HuH-7.5 (cell line): Measurements from ENCODE around the gene CCDC85A.

Experiments
- DNase-seq: peaks from one replicate; pipeline ENCODE4 v3.0.0; 2011; ENCODE audit warnings: low spot score

CCDC85A gene

DNA sequence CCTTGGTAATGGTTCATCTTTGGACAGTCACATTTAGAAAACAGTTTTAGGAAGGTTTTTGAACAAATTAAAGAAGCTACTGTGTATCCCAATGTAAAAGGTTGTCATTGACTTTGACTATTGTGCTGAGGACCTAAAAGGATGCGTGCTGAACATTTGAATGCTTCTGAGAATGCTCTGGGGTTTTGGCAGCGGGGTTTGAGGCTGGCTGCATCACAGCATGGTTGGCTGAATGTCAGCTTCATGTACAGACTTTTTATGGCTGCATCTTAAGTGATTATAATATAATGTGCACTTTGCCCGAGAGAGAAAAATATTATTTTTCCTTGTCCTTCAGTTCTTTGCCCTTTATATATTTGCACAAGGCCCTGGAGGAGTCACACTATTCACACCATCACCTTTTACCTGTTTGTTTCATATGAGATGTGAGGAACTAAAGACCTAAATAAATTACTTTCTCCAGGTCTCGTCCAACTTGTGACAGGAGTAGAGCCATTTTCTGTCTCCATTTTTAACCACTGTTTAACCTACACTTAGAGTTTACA lies 125.9 kb downstream of the CCDC85A start:
- no peak for DNase-seq

DNA sequence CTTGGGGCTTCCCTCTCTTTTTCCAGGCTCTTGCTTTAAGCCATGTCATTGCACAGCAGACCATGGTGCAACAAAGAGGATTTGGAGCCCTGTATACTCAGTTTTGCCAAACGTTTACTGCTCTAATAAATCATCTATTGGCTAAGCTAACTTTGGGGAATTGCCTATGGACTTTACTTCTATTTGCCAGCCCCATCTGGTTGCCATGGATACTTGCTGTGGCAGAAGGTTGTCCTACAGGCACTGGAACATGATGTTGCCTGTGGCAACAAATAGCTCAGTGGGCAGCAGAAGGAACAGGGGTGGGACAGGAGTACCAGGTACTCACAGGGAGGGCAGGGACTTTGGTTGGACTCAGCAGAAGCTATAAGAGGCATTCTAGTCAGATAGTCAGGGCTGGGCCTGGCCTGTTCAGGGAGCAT lies 129.7 kb downstream of the CCDC85A start:
- DNase-seq, result no peak

DNA sequence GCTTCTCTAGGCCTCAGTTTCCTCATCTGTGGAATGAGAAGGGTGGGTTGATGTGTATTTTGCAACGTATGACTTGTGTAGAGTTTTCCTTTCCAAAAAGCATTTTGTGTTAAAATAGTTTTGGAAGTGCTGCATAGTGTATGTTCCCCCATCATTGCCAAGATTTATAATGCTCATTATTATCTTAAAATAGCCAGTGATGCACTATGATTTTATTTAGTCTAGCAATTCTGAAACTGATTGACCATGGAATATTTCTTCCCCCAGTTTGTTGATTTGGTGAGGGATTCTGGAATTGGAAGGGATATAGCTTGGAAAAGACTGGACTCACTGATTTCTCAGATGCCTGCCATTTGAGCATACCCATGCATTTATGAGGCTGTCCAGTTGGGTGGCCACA lies 130.6 kb downstream of the CCDC85A start:
- no peak for DNase-seq

DNA sequence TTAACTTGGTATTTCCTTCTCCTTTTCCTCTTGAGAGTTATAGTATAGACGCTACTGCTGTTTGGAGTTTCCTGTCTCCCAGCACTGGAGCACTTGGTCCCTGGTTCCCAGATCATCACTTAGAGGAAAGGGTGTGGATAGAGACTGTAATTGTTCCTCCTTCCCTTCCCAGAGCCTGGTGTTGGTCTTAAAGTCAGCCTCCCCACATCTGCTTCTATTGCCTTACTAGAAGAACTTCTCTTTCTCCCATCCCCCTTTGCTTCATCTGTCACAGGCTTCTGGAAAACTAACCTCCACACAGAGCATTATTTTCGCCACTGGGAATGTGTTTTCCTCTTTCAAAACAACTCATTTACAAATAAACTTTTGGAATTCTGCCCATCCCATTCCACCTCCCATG lies 131.0 kb downstream of the CCDC85A start:
- DNase-seq, result no peak

DNA sequence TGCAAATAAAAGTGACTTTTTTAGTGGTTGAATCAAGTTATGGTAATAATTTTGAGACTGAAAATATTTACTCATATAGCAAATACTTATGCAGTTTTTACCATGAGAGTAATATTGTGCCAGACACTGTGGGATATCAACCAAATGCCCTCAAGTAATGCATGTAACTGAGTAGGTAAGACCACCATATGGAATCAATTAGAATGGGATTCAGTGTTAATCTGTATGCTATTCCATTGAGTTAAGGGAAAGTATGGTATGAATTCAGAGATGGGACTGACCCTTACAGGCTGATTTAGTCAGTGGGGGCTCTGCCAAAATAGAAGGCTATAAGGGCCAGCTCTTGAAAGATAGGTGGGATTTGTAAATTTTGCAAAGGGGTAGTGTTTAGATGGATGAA lies 131.6 kb downstream of the CCDC85A start:
- no peak for DNase-seq

DNA sequence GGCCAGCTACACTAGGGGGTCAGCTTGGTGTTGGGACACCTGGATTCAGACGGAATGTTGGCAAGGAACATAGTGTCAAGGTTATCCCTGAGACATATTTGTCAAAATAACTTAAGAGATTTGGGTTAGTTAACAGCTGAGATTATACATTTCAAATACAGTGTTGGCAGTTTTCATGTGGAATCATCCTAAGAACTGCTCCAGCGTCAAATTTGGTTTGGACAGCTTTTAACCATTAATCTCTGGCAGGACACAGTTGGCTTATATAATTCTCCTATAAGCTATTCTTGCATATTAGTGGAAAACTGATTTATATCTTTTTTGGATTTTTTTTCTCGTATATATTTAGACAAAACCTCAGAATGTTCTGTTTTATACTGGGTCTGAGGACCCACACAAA lies 132.2 kb downstream of the CCDC85A start:
- no peak for DNase-seq

DNA sequence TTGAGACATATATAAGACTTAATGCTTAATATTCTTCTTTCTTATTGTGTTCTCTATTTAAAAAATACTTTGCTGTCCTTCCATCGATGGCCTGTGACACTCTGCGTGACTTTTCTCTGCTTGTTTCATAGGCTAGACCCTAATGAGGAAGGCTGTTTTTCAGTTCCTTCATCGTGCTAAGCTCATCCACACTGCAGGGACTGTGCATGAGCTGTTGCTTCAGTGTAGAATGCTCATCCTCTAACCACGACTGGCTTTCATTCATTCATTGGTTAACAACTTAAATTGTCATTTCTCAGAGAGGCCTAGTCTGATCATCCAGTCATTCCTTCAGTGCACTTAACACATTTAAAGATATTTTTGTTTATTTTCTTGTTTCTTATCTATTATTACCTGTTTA lies 134.4 kb downstream of the CCDC85A start:
- no peak for DNase-seq

DNA sequence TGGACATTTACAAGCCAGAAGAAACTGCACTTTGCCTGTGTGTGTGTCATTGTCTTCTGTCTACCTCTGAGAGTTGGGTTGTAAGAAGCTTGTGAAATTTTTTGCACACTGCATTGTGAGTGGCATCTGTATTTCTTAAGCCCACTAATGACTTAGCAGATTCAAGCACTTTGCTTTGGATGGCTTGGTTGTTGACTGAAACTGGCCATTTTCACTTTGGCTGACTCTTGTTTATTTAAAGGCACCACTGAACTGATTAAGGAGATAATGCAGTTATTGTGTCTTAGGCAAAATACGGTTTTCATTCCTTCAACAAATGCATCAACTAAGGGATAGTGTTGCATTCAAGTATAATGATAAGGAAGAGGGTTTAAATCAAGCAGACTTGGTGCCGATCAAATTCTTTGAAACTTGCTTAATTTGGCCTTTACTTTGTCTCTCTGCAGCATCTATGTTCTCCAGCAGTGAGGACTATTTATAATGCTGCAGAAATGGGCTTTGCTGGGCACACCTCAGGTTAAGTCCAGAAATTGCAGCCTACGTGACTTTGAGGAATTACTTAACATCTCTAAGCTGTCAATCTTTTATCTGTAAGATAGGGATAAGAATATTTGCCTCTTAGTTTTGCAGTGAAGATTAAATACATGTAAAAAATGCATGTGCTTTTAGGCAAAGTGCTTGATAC lies 142.0 kb downstream of the CCDC85A start:
- no peak for DNase-seq

DNA sequence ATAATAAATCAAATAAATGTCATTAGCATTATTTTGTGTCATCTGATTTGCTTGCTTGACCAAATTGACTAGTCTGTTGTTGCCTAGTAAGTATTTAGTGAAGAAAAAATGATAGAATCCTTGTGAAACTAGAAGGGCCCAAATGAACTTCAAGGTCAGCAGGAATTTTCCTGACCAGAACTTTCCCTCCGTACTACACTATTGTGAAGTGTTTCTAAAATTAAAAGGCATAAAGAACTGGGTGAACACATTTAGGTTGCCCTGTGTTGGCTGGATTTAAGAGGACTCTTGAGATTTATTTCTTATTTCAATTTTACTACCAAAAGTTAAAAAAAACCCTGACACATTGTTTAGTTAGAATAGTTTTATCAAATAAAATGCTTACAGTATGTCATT lies 142.6 kb downstream of the CCDC85A start:
- no peak for DNase-seq

DNA sequence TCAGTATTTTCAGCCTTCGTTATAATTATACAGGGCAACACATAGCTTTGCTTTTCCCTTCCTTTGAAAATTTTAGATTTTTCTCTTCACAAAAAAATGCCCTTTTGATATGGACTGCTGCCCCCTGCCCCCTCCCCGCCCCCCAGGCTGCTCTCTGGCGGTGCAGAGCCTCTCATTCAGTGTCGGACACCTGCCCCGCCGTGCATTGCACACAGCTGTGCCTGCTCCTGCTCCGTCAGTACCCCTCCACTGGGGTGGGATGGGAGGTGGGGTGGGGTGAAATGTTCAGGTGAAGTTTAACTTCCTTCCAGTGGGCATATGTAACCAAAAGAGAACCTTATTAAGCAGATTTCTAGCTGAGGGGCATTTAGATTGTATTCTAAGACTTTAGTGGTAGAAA lies 148.0 kb downstream of the CCDC85A start:
- no peak for DNase-seq

DNA sequence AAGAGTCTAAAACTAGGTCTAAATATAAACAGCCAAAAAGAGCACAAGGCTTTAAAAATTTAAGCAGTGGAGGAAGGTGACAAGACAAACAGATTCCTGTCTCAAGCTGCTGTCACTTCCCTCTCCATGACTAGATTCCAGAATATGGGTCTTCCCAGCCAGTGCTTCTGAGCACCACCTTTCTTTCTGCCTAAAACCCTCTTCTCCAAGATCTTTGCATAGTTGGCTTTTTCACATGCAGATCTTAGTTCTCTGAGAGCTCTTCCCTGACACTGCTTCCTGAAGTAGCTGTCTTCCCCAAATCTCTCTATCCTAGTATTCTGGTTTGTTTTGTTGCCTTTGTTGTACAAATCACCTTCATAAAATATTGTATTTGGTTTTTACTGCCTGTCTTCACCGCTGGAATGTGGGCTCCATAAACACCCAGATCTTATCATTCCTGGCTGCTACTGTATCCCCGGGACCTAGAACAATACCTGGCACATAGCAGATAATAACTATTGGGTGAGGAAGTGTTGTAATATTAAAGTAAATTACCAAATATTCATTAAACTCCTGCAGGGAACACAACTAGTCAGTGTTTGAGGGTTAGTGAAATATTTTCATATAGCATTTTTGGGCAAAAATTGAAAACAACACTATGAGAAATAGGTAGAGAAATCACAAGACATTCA lies 150.2 kb downstream of the CCDC85A start:
- no peak for DNase-seq

DNA sequence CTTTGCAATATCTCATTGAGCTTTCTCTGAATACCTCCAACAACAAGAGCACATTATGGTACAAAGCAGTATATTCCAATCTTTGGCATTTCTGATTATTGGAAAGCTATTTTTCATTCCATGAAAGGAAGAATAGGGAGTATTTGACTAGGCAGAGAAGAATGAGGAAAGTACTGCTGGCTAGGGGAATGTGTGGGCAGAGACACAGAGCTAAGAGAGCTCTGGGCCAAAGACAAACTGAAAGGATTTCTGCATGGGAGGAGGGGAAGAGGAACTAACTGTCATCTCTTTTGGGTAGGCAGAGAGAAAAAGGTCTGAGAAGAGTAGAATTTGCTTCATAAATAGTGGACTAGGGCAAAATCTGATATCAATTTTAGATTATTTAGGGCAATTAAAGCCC lies 150.8 kb downstream of the CCDC85A start:
- DNase-seq, result no peak

DNA sequence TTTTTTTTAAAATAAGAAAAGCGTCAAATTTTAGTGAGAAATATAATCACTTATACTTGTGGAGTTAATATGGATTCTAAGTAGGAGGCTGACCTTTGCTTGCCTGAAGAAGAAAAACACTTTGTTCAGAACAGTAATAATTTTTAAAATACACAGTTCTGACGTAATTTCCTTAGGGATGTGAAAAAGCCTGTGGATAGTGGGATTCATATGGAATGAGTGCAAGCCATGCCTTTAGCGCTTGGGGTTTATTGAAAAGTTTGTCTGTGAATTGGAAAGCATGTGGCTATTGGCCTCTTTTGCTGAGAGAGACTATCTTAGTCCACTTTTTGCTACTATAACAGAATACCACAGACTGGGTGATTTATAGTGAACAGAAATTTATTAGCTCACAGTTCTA lies 151.3 kb downstream of the CCDC85A start:
- no peak for DNase-seq

DNA sequence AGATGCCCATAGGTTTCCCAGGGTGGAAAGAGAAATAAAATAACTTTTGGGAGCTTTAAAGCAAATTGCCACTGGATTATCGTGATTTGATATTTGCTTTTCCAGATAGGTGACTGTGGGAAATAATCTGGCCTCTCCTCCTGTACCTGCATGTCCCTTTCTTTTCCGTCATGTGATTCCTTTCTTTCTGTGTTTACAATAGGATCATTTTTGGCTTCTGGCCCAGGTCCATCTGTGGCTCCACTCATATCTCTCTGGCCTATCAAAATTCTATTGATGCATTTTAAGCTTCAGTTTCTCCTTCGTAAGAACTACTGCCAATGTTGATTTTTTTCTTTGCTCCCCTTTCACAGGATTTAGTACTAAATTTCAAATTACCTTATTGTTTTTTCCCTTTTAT lies 153.6 kb downstream of the CCDC85A start:
- DNase-seq, result no peak

DNA sequence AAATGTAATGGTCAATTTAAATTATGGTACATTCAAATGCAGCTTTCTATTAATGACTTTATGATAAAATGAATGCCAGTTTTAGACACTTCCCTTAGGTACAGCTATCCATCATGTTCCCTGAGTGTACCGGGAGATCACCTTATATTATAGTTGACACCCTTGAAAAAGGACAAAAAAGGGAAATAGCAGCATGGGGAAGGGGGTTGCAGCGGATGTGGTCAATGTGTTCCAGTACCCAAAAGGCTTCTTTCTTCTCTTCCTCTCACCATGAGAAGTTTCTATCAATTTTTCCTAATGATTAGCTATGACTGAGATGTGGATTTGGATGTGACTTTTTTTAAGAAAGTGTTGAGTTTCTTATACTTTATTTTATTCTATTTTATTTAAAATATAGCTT lies 154.4 kb downstream of the CCDC85A start:
- DNase-seq, result no peak

DNA sequence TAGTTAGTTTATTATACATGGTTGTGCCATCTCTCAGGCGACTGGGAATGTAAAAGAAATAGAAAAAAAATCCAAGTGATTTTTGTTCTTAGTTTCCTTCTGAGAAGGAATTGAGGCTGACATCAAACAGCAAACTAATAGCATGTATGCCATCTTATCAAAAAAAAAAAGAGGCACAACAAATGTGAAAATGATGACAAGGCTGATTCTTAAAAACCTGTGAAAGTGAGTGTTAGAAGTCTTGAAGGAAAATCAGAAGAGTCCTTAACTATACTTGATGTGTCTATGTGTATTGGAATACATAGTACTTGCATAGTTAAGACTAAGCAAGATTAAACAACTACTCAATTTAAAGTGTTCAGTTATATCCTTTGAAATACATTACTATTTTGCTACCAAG lies 161.0 kb downstream of the CCDC85A start:
- DNase-seq, result no peak

DNA sequence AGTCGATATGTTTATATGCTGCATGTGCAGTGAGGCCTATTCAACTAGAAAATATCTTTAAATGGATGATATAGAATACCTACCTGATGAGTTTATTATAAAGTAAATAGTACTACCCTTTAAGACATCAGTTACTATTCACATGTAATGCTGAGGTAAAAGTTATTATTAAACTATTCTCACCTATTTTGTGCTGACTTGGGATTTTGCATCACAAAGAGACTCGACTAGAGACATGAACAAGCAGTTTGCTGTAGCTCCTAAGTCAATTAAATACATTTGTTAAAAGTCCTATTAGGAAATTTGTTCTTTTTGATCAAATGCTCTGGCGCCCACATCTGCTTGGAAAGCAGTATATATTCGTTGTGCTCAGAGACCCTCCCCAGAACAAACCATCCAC lies 164.1 kb downstream of the CCDC85A start:
- DNase-seq, result no peak

DNA sequence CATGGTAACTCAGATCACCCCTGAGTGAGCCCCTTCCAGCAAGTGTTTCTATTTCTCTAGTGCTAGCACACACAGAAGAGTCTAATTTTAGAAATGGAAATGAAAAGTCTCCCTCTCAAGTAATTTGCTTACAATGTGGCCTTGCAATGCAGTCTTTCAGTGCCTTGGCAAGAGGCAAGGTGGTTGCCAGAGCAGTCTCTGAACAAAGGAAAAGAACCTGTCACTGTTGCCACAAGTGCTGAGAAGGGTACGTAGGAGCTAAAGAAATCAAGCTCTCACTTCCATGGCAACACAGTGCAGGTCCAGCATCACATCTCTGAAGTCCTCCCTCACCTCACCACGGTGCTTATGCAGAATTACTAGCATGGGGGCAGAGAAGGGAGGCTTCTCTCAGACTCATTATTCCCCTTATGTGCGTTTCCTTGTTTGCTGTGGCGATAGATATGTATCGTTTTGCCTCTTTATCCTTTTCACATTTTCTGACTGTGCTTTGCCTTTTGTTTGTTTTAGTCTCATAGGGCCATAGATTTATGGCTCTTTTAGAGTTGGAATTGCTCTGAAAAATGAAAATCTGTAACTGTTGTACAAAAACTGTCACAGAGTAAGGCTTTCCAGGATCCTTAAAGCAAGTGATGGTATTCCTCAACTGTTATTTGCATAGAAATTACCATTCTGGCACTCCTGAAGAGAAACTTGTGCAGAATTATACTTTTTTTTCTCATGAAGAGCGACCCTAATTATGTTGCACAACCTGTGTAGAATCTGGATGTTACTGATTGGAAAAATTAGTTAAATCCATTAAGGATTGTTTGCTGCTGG lies 164.8 kb downstream of the CCDC85A start:
- no peak for DNase-seq

DNA sequence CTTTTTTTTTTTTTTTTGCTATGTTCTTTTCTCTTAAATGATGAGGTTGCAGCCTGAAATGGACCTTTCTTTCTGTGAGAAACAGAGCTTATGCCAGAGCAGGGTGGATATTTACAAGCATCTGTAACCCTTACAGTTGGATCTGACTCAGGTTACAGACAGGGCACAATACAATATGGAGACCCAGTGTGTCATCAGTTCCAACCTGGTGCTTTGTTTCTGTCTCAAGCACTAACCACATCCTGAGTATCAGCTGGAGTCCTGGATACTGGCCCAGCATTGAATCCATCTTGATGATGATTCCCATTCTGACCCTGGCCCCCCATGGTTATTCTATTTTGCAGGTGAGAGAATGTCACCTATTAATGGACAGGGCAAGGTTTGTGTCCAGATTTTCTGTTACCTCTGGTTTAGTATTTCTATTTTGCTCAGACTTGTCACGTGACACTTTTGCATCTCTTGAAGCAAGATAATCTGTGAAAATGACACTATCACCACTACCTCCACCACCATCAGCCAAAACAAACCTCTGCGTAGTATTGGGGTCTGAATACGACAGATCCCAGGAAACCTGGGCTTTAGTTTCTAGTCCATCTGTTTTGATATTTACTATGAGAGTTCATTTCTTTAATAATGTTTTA lies 174.0 kb downstream of the CCDC85A start:
- no peak for DNase-seq

DNA sequence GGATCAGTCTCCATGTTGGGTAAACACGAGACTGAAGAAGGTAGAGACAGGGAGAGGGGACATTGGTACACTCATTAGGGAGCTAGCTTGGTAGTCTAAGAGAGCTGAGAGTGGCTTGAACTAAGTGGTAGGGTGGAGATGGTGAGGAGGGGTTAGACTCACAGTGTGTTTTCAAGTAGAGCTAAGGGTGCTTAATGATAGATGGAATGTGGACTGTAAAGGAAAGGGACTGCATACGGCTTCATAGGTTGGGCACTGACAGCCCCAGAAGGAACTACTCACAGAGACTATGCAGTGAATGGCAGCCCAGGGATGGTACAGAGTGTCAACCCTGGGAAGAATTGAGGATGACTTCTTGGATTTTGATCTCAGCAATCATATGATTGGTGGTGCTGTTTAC lies 178.1 kb downstream of the CCDC85A start:
- no peak for DNase-seq

DNA sequence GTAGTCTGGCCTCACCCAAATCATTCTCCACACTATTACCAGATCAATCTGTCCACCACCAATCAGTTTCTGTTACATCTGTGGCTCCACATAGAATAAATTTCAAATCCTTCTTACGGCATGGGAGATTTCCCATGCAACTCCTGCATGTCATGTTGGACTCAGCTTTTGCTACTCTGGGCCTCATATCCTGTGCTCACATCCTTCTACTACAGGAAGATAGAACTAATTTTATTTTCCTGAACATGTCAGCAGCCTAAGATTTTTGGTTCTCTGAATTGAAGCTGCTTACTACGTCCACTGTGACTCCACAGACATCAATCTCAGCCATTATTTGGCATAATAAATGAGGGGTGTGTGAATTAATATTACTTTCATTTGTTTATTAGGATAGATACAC lies 181.1 kb downstream of the CCDC85A start:
- no peak for DNase-seq

DNA sequence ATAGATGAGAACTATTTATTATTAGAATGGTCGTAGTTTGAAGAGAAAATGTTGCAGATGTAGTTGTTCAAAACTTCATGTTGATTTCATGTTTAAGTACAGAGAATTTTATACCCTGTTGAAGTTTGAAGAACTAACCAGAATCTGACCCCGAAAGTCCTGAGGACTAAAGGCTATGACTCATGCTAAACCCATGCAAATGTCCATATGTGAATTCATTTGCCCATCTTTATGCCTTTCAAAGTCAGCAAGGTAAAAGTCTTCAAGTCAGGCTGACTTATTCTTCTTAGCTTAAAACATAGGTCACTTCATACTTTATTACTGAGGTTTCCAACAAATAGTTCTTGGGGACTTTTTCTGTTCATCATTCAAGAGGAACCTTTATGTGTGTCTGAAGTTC lies 185.5 kb downstream of the CCDC85A start:
- no peak for DNase-seq
